Measurements from ENCODE around the gene LYPD6.

The LYPD6 gene

GRCh38 chr2:149399934-149400615, 69.7 kb downstream of the LYPD6 start:
- no peaks in the 10 kb centered on the region for H3K27me3 Mint-ChIP-seq
- no peaks in the 10 kb centered on the region for H3K4me1 Mint-ChIP-seq (ENCODE audit: low read depth)
- no peaks in the 10 kb centered on the region for H3K36me3 Mint-ChIP-seq (ENCODE audit: low read depth)
- H3K4me3 Mint-ChIP-seq: no peak overlapping the region
- intact Hi-C loops (cut with micrococcal nuclease): no loop called here
- no peaks in the 10 kb centered on the region for H3K9me3 Mint-ChIP-seq
- H3K27ac Mint-ChIP-seq: no peak overlapping the region

DNA sequence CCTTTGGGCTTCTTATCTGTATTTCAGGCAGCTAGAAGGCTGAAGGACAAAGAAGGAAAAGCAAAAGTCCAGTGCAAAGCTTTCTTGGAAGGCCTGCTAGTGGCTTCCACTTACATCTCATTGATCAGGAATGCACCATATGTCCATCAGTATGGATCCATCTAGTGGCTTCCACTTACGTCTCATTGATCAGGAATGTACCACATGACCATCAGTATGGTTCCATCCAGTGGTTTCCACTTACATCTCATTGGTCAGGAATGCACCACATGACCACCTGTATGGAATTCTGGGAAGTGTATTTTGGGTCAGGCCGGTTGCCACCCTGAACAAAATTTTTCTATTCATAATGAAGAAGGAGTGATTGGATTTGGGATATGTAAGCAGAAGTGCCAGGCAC, 70.6 kb downstream of the LYPD6 start:
- no peak overlapping the region for H3K4me3 Mint-ChIP-seq
- H3K27ac Mint-ChIP-seq: no peak overlapping the region
- no peaks in the 10 kb centered on the region for H3K9me3 Mint-ChIP-seq
- intact Hi-C loops (cut with micrococcal nuclease): no loop called here
- no peaks in the 10 kb centered on the region for H3K27me3 Mint-ChIP-seq
- no peaks in the 10 kb centered on the region for H3K36me3 Mint-ChIP-seq (ENCODE audit: low read depth)
- no peaks in the 10 kb centered on the region for H3K4me1 Mint-ChIP-seq (ENCODE audit: low read depth)

- H3K27ac Mint-ChIP-seq: no peak overlapping the region
- H3K27me3 Mint-ChIP-seq: no peaks in the 10 kb centered on the region
Measured at GRCh38 chr2:149409506-149409905, 79.1 kb downstream of the LYPD6 start.

GRCh38 chr2:149410701-149411484, 80.5 kb downstream of the LYPD6 start:
- no peaks in the 10 kb centered on the region for H3K4me1 Mint-ChIP-seq (ENCODE audit: low read depth)
- H3K36me3 Mint-ChIP-seq (ENCODE audit: low read depth): no peaks in the 10 kb centered on the region
- H3K27ac Mint-ChIP-seq: no peak overlapping the region
- intact Hi-C loops (cut with micrococcal nuclease): no loop called here
- no peak overlapping the region for H3K4me3 Mint-ChIP-seq
- H3K9me3 Mint-ChIP-seq: peaks cover 26% of the 10 kb centered on the region
- no peaks in the 10 kb centered on the region for H3K27me3 Mint-ChIP-seq

More at GRCh38 chr2:149409506-149409905, 79.1 kb downstream of the LYPD6 start:
- H3K4me3 Mint-ChIP-seq: no peak overlapping the region
- no peaks in the 10 kb centered on the region for H3K36me3 Mint-ChIP-seq (ENCODE audit: low read depth)
- no peaks in the 10 kb centered on the region for H3K4me1 Mint-ChIP-seq (ENCODE audit: low read depth)
- peaks cover 26% of the 10 kb centered on the region for H3K9me3 Mint-ChIP-seq
- intact Hi-C loops (cut with micrococcal nuclease): no loop called here

- no peaks in the 10 kb centered on the region for H3K36me3 Mint-ChIP-seq (ENCODE audit: low read depth)
- no peak overlapping the region for H3K27ac Mint-ChIP-seq
- H3K4me1 Mint-ChIP-seq (ENCODE audit: low read depth): no peaks in the 10 kb centered on the region
- H3K4me3 Mint-ChIP-seq: no peak overlapping the region
- H3K27me3 Mint-ChIP-seq: no peaks in the 10 kb centered on the region
- intact Hi-C loops (cut with micrococcal nuclease): no loop called here
- H3K9me3 Mint-ChIP-seq: peaks cover 14% of the 10 kb centered on the region
Measured at GRCh38 chr2:149413487-149413886, 83.1 kb downstream of the LYPD6 start.

GRCh38 chr2:149415086-149415485, 84.7 kb downstream of the LYPD6 start:
- intact Hi-C loops (cut with micrococcal nuclease): no loop called here

DNA sequence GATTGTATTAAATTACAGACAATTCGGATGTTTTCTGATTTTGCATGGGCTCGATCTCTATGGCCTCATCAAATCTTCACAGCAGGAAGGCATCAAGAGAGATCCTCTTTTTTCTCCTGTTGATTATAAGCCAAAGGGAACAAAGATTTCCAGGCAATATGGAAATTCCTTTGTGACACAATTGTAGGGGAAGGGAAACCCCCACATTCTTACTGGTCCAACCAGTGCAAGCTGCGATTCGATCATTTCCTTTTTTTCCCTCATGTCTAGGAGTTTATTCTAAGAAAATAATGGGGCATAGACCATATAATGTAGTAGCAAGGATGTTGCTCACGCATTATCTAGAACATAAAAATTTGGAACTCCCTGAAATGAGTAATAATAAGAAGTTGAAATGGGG, 87.7 kb downstream of the LYPD6 start:
- Mint-ChIP-seq H3K36me3 (ENCODE audit: low read depth) (no peaks in the 10 kb centered on the region), H3K27ac (no peak overlapping the region), H3K4me1 (ENCODE audit: low read depth) (no peaks in the 10 kb centered on the region), H3K9me3 (no peaks in the 10 kb centered on the region), H3K4me3 (no peak overlapping the region), H3K27me3 (no peaks in the 10 kb centered on the region)
- intact Hi-C loops (cut with micrococcal nuclease): no loop called here

More at GRCh38 chr2:149415086-149415485, 84.7 kb downstream of the LYPD6 start:
- Mint-ChIP-seq H3K9me3 (no peaks in the 10 kb centered on the region), H3K36me3 (ENCODE audit: low read depth) (no peaks in the 10 kb centered on the region), H3K27me3 (no peaks in the 10 kb centered on the region), H3K4me3 (no peak overlapping the region), H3K4me1 (ENCODE audit: low read depth) (no peaks in the 10 kb centered on the region), H3K27ac (no peak overlapping the region)

- intact Hi-C loops (cut with micrococcal nuclease): no loop called here
- no peak overlapping the region for H3K4me3 Mint-ChIP-seq
Measured at GRCh38 chr2:149420053-149420963, 89.9 kb downstream of the LYPD6 start.

DNA sequence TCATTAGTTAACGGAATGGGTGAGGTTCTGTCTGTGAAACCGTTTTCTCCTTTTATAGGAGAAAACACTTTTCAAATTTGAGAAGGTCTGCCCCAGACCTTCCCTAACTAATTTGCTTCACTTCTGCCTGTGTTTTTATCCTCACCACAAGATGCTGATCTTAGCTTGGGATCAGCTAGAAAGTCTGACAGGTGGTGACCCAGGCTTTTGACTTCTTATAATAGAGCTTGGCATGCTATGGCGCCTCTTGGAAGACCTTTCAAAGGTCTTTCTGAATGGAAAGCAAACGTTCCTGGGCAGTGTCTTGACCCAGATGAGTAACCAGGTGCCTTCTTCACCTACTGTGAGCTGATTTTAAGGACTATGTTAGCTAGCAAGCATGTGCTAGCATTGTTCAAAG, 91.4 kb downstream of the LYPD6 start:
- Mint-ChIP-seq H3K4me3 (no peak overlapping the region), H3K27ac (no peak overlapping the region), H3K36me3 (ENCODE audit: low read depth) (no peaks in the 10 kb centered on the region), H3K4me1 (ENCODE audit: low read depth) (no peaks in the 10 kb centered on the region), H3K9me3 (no peaks in the 10 kb centered on the region), H3K27me3 (no peaks in the 10 kb centered on the region)
- intact Hi-C loops (cut with micrococcal nuclease): no loop called here

More at GRCh38 chr2:149420053-149420963, 89.9 kb downstream of the LYPD6 start:
- no peak overlapping the region for H3K27ac Mint-ChIP-seq
- H3K27me3 Mint-ChIP-seq: no peaks in the 10 kb centered on the region
- no peaks in the 10 kb centered on the region for H3K36me3 Mint-ChIP-seq (ENCODE audit: low read depth)
- no peaks in the 10 kb centered on the region for H3K9me3 Mint-ChIP-seq
- H3K4me1 Mint-ChIP-seq (ENCODE audit: low read depth): no peaks in the 10 kb centered on the region

- no peak overlapping the region for H3K27ac Mint-ChIP-seq
- no peaks in the 10 kb centered on the region for H3K27me3 Mint-ChIP-seq
- H3K4me3 Mint-ChIP-seq: no peak overlapping the region
- no peaks in the 10 kb centered on the region for H3K36me3 Mint-ChIP-seq (ENCODE audit: low read depth)
- intact Hi-C loops (cut with micrococcal nuclease): no loop called here
- H3K4me1 Mint-ChIP-seq (ENCODE audit: low read depth): no peaks in the 10 kb centered on the region
- H3K9me3 Mint-ChIP-seq: no peaks in the 10 kb centered on the region
Measured at GRCh38 chr2:149422337-149422990, 92.1 kb downstream of the LYPD6 start.

- no peak overlapping the region for H3K4me3 Mint-ChIP-seq
- H3K36me3 Mint-ChIP-seq (ENCODE audit: low read depth): no peaks in the 10 kb centered on the region
- H3K4me1 Mint-ChIP-seq (ENCODE audit: low read depth): no peaks in the 10 kb centered on the region
- intact Hi-C loops (cut with micrococcal nuclease): no loop called here
- no peak overlapping the region for H3K27ac Mint-ChIP-seq
- no peaks in the 10 kb centered on the region for H3K27me3 Mint-ChIP-seq
- no peaks in the 10 kb centered on the region for H3K9me3 Mint-ChIP-seq
Measured at GRCh38 chr2:149422991-149423338, 92.6 kb downstream of the LYPD6 start.

- no peaks in the 10 kb centered on the region for H3K9me3 Mint-ChIP-seq
- H3K36me3 Mint-ChIP-seq (ENCODE audit: low read depth): no peaks in the 10 kb centered on the region
- no peak overlapping the region for H3K4me3 Mint-ChIP-seq
- no peaks in the 10 kb centered on the region for H3K4me1 Mint-ChIP-seq (ENCODE audit: low read depth)
- intact Hi-C loops (cut with micrococcal nuclease): no loop called here
- no peaks in the 10 kb centered on the region for H3K27me3 Mint-ChIP-seq
- no peak overlapping the region for H3K27ac Mint-ChIP-seq
Measured at GRCh38 chr2:149423630-149424029, 93.2 kb downstream of the LYPD6 start.

GRCh38 chr2:149427387-149427786, 97.0 kb downstream of the LYPD6 start:
- Mint-ChIP-seq H3K27ac (no peak overlapping the region), H3K27me3 (no peaks in the 10 kb centered on the region), H3K4me1 (ENCODE audit: low read depth) (no peaks in the 10 kb centered on the region), H3K9me3 (no peaks in the 10 kb centered on the region), H3K4me3 (no peak overlapping the region), H3K36me3 (ENCODE audit: low read depth) (no peaks in the 10 kb centered on the region)
- intact Hi-C loops (cut with micrococcal nuclease): no loop called here

Measured in dendritic cell treated with granulocyte-macrophage colony-stimulating factor and Interleukin-4, amounts not matched to agents 40 ng/mL and 50 ng/mL, for 4 days (primary cell).